GM12878 (cell line): ENCODE results near the gene GSG1. TPM values are rescaled to one million over a fixed set of nuclear protein-coding genes. Genes with fewer than 3 reads are reported as not detected.

Source experiments
- ATAC-seq: fragments of 200-7000 bp; cut with Tn5 transposase; 3 replicates; pipeline ENCODE4 v1.9.1; 2020; ENCODE audit warnings: mild to moderate bottlenecking, moderate library complexity
- BruUV-seq: library from RNA; stranded (reverse); fragments of 400-500 nt; replicated peaks from 2 replicates; lab custom pipeline; 2021; lab: Mats Ljungman, UMichigan
- CTCF ChIA-PET: fragments of 300-600 bp; sonication (Branson Sonifier 250); formaldehyde crosslinking; extraction: SDS; loops from one replicate; lab custom pipeline; 2021; ENCODE audit warnings: inconsistent platforms; lab: Yijun Ruan, JAX
- POLR2A ChIA-PET: fragments of 350-600 bp; formaldehyde crosslinking; extraction: SDS; loops from one replicate; lab custom pipeline; 2021; ENCODE audit warnings: inconsistent platforms; lab: Charles Lee
- RAD21 ChIA-PET: fragments of 300-600 bp; sonication (Branson Sonifier 250); formaldehyde crosslinking; loops from one replicate; lab custom pipeline; 2023; ENCODE audit warnings: antibody characterized with exemption; ENCODE audit not compliant: unreplicated experiment; lab: Charles Lee
- SMC1A ChIA-PET: fragments of 300-600 bp; sonication (Branson Sonifier 250); formaldehyde crosslinking; loops from one replicate; lab custom pipeline; 2023; ENCODE audit not compliant: unreplicated experiment, uncharacterized antibody; lab: Charles Lee
- DNase-seq: peaks from one replicate; pipeline ENCODE4 v3.0.0-alpha.2; 2011; ENCODE audit warnings: low read depth, low spot score
- FAIRE-seq: peaks from 3 replicates; lab custom pipeline; 2011; peaks lifted over from hg19 to GRCh38; lab: Jason Lieb, UNC
- H2AFZ ChIP-seq: 2 replicates; pipeline ENCODE4 v1.6.0; 2011; ENCODE audit warnings: low read depth, low read length, control low read depth; ENCODE audit not compliant: control insufficient read depth
- H3K27ac ChIP-seq: 2 replicates; pipeline ENCODE4 v1.5.1; 2011; ENCODE audit warnings: control low read depth; ENCODE audit not compliant: control insufficient read depth, insufficient read depth
- H3K27me3 ChIP-seq, 2 experiments: replicated peaks in 1 of 2; 2 replicates each; pipeline versions ENCODE4 v1.6.0 to v1.6.1; 2011; ENCODE audit warnings: low read length in 1 of 2; ENCODE audit not compliant: control insufficient read depth in 2 of 2, insufficient read depth in 2 of 2
- H3K36me3 ChIP-seq, 2 experiments: 2 replicates each; pipeline ENCODE4 v1.5.1; 2011; ENCODE audit warnings: low read length in 1 of 2; ENCODE audit not compliant: control insufficient read depth in 2 of 2, insufficient read depth in 2 of 2
- H3K4me1 ChIP-seq: 2 replicates; pipeline ENCODE4 v1.6.1; 2011; ENCODE audit warnings: mild to moderate bottlenecking, low read length, moderate library complexity, mixed read lengths; ENCODE audit not compliant: control insufficient read depth, insufficient read depth
- H3K4me2 ChIP-seq: 2 replicates; pipeline ENCODE4 v1.6.0; 2011; ENCODE audit warnings: control low read depth; ENCODE audit not compliant: control insufficient read depth, insufficient read depth
- H3K4me3 ChIP-seq: fragments of 200-600 bp; sonication (generic); 2 replicates; pipeline ENCODE4 v1.5.1; 2016
- H3K79me2 ChIP-seq: 2 replicates; pipeline ENCODE4 v1.6.0; 2011; ENCODE audit warnings: low read length; ENCODE audit not compliant: control insufficient read depth, insufficient read depth
- H3K9ac ChIP-seq: 2 replicates; pipeline ENCODE4 v1.8.0; 2011; ENCODE audit warnings: low read length, control low read depth, mixed read lengths; ENCODE audit not compliant: control insufficient read depth, insufficient read depth
- H3K9me3 ChIP-seq: replicated peaks from 3 replicates; pipeline ENCODE4 v1.5.1; 2011; ENCODE audit warnings: mild to moderate bottlenecking, low read length; ENCODE audit not compliant: control insufficient read depth, insufficient read depth
- H4K20me1 ChIP-seq: 2 replicates; pipeline ENCODE4 v1.6.0; 2011; ENCODE audit not compliant: control insufficient read depth, insufficient read depth
- CEBPB ChIP-seq, 2 experiments: fragments of 150-350 bp in 1 of 2; IDR thresholded peaks; 2 replicates each; pipeline ENCODE4 v1.6.1; 2012 to 2014; ENCODE audit warnings: low read depth in 2 of 2, low read length in 2 of 2, borderline replicate concordance in 1 of 2, inconsistent platforms in 1 of 2
- CHD1 ChIP-seq: IDR thresholded peaks from 2 replicates; pipeline ENCODE4 v1.6.1; 2012; ENCODE audit warnings: low read depth, low read length, improper control_type of control experiment
- CTCF ChIP-seq, 3 experiments: IDR thresholded peaks in 2 of 3; conservative IDR thresholded peaks in 1 of 3; 2 replicates each; pipeline ENCODE4 v1.5.1; 2011; ENCODE audit warnings: low read depth in 3 of 3, low read length in 3 of 3, mild to moderate bottlenecking in 3 of 3, control low read depth in 2 of 3, moderate library complexity in 2 of 3, inconsistent platforms in 1 of 3, mixed read lengths in 1 of 3; ENCODE audit not compliant: control insufficient read depth in 2 of 3, insufficient read depth in 1 of 3; ENCODE audit errors: extremely low read depth in 1 of 3
- HDAC6 ChIP-seq: fragments of 200-600 bp; sonication (generic); IDR thresholded peaks from one replicate; pipeline ENCODE4 v1.8.0; 2017; ENCODE audit warnings: antibody characterized with exemption; ENCODE audit not compliant: unreplicated experiment
- IKZF1 ChIP-seq: fragments of 450-650 bp; conservative IDR thresholded peaks from 2 replicates; pipeline ENCODE4 v1.6.1; 2017; ENCODE audit warnings: antibody characterized with exemption, mild to moderate bottlenecking
- MAX ChIP-seq: IDR thresholded peaks from 2 replicates; pipeline ENCODE4 v1.6.1; 2012; ENCODE audit warnings: low read depth, low read length, improper control_type of control experiment
- NFXL1 ChIP-seq: fragments of 450-650 bp; IDR thresholded peaks from 2 replicates; pipeline ENCODE4 v1.6.1; 2017; ENCODE audit warnings: antibody characterized with exemption, mild to moderate bottlenecking, borderline replicate concordance
- NFYB ChIP-seq: IDR thresholded peaks from 2 replicates; pipeline ENCODE4 v1.6.1; 2011; ENCODE audit warnings: low read depth, mild to moderate bottlenecking, low read length, improper control_type of control experiment, moderate library complexity; ENCODE audit not compliant: insufficient read depth
- RBBP5 ChIP-seq: fragments of 200-600 bp; sonication (generic); conservative IDR thresholded peaks from 2 replicates; pipeline ENCODE4 v1.6.1; 2016
- STAT1 ChIP-seq: fragments of 450-650 bp; conservative IDR thresholded peaks from 2 replicates; pipeline ENCODE4 v1.6.1; 2014; ENCODE audit warnings: antibody characterized with exemption, mild to moderate bottlenecking
- SUZ12 ChIP-seq: fragments of 200-600 bp; sonication (generic); IDR thresholded peaks from one replicate; pipeline ENCODE4 v1.6.1; 2018; ENCODE audit warnings: antibody characterized with exemption, mild to moderate bottlenecking; ENCODE audit not compliant: unreplicated experiment
- ZNF274 ChIP-seq: IDR thresholded peaks from one replicate; pipeline ENCODE4 v1.8.0; 2011; ENCODE audit not compliant: insufficient read length, insufficient read depth
- ZZZ3 ChIP-seq: IDR thresholded peaks from 2 replicates; pipeline ENCODE4 v1.6.1; 2011; ENCODE audit warnings: low read depth; ENCODE audit not compliant: control insufficient read depth, insufficient read length
- WGBS: methylation state at CpG from one replicate; pipeline ENCODE4 v1.1.6; 2016; ENCODE audit warnings: low lambda C conversion rate; ENCODE audit not compliant: insufficient replicate concordance, insufficient coverage; ENCODE audit errors: missing lambda C conversion rate; 5-methylcytosine and 5-hydroxymethylcytosine counted together
- in situ Hi-C: fragments of 300-500 bp; cut with MboI; formaldehyde crosslinking; loops from 9 replicates; pipeline ENCODE4 v1.14.3; 2018; ENCODE audit warnings: mixed read lengths
- intact Hi-C: fragments of 100-400 bp; cut with micrococcal nuclease; formaldehyde crosslinking; loops from one replicate; pipeline ENCODE4 v1.14.2; 2022; ENCODE audit not compliant: unreplicated experiment
- polyA plus RNA-seq, 11 experiments: library from polyadenylated mRNA; depleted of rRNA in 4 of 11; unstranded in 6 of 11; stranded (reverse) in 5 of 11; fragments of >200 nt; fragmentation: Nextera tagmentation in 4 of 11; fragmentation: Illumina TruSeq in 1 of 11; extraction: Ambion mirVana in 4 of 11; extraction: Trizol in 1 of 11; gene quantifications; 1 replicate in 1 of 11; 2 replicates in 10 of 11; pipeline versions ENCODE4 v1.2.1 to v1.2.3, GENCODE V29; 2011 to 2016; ENCODE audit warnings: inconsistent platforms in 2 of 11, missing spikeins in 2 of 11, low read depth in 1 of 11
- total RNA-seq, 4 experiments: library from RNA; depleted of rRNA in 3 of 4; stranded (reverse); fragments of >200 nt in 3 of 4; fragmentation: Illumina TruSeq in 1 of 4; extraction: Trizol in 1 of 4; gene quantifications; 2 replicates each; pipeline versions ENCODE4 v1.2.1 to v1.2.3, GENCODE V29; 2013 to 2021

GSG1 gene
- total and polyA plus RNA-seq, 10 of the 15 experiments (the other 5 are each of a cell fraction or from before 2014, with no cell fraction given) = not detected

- Histone ChIP-seq H3K9me3 (no peaks in the 10 kb centered on the region; the same call in 2 of the 3 replicates), H3K4me1 (no peaks in the 10 kb centered on the region), H3K9ac (no peak overlapping the region), H3K4me3 (no peak overlapping the region), H3K36me3 (no peaks in the 10 kb centered on the region), H3K79me2 (no peaks in the 10 kb centered on the region), H3K27ac (no peak overlapping the region), H3K27me3 (no peaks in the 10 kb centered on the region; a peak in 1 of 4 replicates), H4K20me1 (no peaks in the 10 kb centered on the region), H2AFZ (no peak overlapping the region), H3K4me2 (no peak overlapping the region)
- FAIRE-seq (no peak), DNase-seq (no peak), ATAC-seq (no peak)
- in situ Hi-C loops = no loop called here
- ChIA-PET CTCF (no interaction called here), RAD21 (no interaction called here), SMC1A (no interaction called here), POLR2A (no interaction called here)
- no TSS peak for BruUV-seq
- WGBS = 75% methylated on average over 2 of the region's 2 CpGs
- no peak for TF ChIP-seq STAT1
- no peak for TF ChIP-seq NFXL1
- no peak for TF ChIP-seq CTCF (IDR thresholded peaks at IDR 0.05 in 2 of 3, conservative IDR thresholded peaks at IDR 0.05 in 1 of 3; ENCODE audit: control insufficient read depth in 2 of 3, extremely low read depth in 1 of 3, insufficient read depth in 1 of 3, low read depth in 3 of 3, low read length in 3 of 3)
- no peak for TF ChIP-seq IKZF1
- TF ChIP-seq ZZZ3 = no peak
- TF ChIP-seq NFYB = no peak
- no peak for TF ChIP-seq RBBP5
- TF ChIP-seq MAX = no peak
- TF ChIP-seq CEBPB (IDR thresholded peaks at IDR 0.05; ENCODE audit: borderline replicate concordance in 1 of 2, low read depth in 2 of 2, low read length in 2 of 2) = no peak
- no peak for TF ChIP-seq HDAC6
- TF ChIP-seq SUZ12 = no peak
- TF ChIP-seq ZNF274 = no peak
- no peak for TF ChIP-seq CHD1
- intact Hi-C loops = no loop called here
These were observed 20.6 kb downstream of the GSG1 start for GRCh38 chr12:13082861-13083260.
